Liver (tissue), 9 donors: ENCODE results near the gene PCDHA5. TPM values are rescaled to one million over a fixed set of nuclear protein-coding genes. Genes with fewer than 3 reads are reported as not detected.
"Not testable (repeated sequence)": the region's sequence is repeated elsewhere in the genome, so short reads cannot be mapped to it uniquely, and the experiment has no call there.

Experiments
- DNase-seq: peaks from one replicate; pipeline ENCODE4 v3.0.0-alpha.2; 2017; ENCODE audit warnings: low spot score
- H3K27ac ChIP-seq, 2 donors: one replicate each; pipeline ENCODE4 v1.7.0; 2013; ENCODE audit warnings: inconsistent platforms in 2 of 2, low read length in 2 of 2, control low read depth in 1 of 2, low read depth in 1 of 2, mild to moderate bottlenecking in 1 of 2
- H3K27me3 ChIP-seq, 4 donors: one replicate each; pipeline versions ENCODE4 v1.6.1 to v1.7.0; 2013; ENCODE audit warnings: low read length in 3 of 4, inconsistent platforms in 1 of 4, mild to moderate bottlenecking in 1 of 4, moderate library complexity in 1 of 4; ENCODE audit not compliant: control insufficient read depth in 4 of 4, insufficient read depth in 4 of 4
- H3K36me3 ChIP-seq, 4 donors: one replicate each; pipeline versions ENCODE4 v1.6.1 to v1.7.0; 2013; ENCODE audit warnings: low read length in 3 of 4, mild to moderate bottlenecking in 3 of 4, low read depth in 1 of 4, moderate library complexity in 1 of 4; ENCODE audit not compliant: control insufficient read depth in 4 of 4, insufficient read depth in 3 of 4
- H3K4me1 ChIP-seq, 4 donors: one replicate each; pipeline versions ENCODE4 v1.6.1 to v1.7.0; 2013; ENCODE audit warnings: low read length in 3 of 4, mild to moderate bottlenecking in 3 of 4, moderate library complexity in 1 of 4; ENCODE audit not compliant: control insufficient read depth in 4 of 4, insufficient read depth in 4 of 4
- H3K4me3 ChIP-seq, 3 donors: one replicate each; pipeline versions ENCODE4 v1.6.1 to v1.7.0; 2013; ENCODE audit warnings: low read length in 3 of 3, control low read depth in 1 of 3, low read depth in 1 of 3, mild to moderate bottlenecking in 1 of 3
- H3K9ac ChIP-seq, 2 donors: one replicate each; pipeline ENCODE4 v1.7.0; 2013; ENCODE audit warnings: low read length in 2 of 2, mild to moderate bottlenecking in 2 of 2, moderate library complexity in 2 of 2, control low read depth in 1 of 2, low read depth in 1 of 2
- H3K9me3 ChIP-seq, 4 donors: one replicate each; pipeline versions ENCODE4 v1.6.1 to v1.7.0; 2013; ENCODE audit warnings: low read length in 3 of 4; ENCODE audit not compliant: control insufficient read depth in 4 of 4
- FOXA1 ChIP-seq: IDR thresholded peaks from 2 replicates; pipeline ENCODE4 v1.6.1; 2016; ENCODE audit warnings: antibody characterized with exemption
- FOXA2 ChIP-seq: IDR thresholded peaks from 2 replicates; pipeline ENCODE4 v1.6.1; 2016; ENCODE audit warnings: antibody characterized with exemption
- GABPA ChIP-seq, 2 donors: IDR thresholded peaks in 1 of 2; conservative IDR thresholded peaks in 1 of 2; 2 replicates each; pipeline ENCODE4 v1.6.1; 2016; ENCODE audit warnings: antibody characterized with exemption in 2 of 2, mild to moderate bottlenecking in 1 of 2, moderate library complexity in 1 of 2
- HNF4A ChIP-seq, 2 donors: conservative IDR thresholded peaks; 2 replicates each; pipeline ENCODE4 v1.6.1; 2016; ENCODE audit warnings: antibody characterized with exemption in 2 of 2, mild to moderate bottlenecking in 2 of 2
- HNF4G ChIP-seq: IDR thresholded peaks from 2 replicates; pipeline ENCODE4 v1.6.1; 2016; ENCODE audit warnings: antibody characterized with exemption
- JUND ChIP-seq, 2 donors: IDR thresholded peaks; 2 replicates each; pipeline ENCODE4 v1.6.1; 2016; ENCODE audit warnings: antibody characterized with exemption in 2 of 2
- MAX ChIP-seq: IDR thresholded peaks from 2 replicates; pipeline ENCODE4 v1.6.1; 2016; ENCODE audit warnings: antibody characterized with exemption
- NR2F2 ChIP-seq: IDR thresholded peaks from 2 replicates; pipeline ENCODE4 v1.6.1; 2016; ENCODE audit warnings: antibody characterized with exemption
- RAD21 ChIP-seq, 2 donors: IDR thresholded peaks; 2 replicates each; pipeline ENCODE4 v1.6.1; 2016; ENCODE audit warnings: antibody characterized with exemption in 2 of 2, mild to moderate bottlenecking in 2 of 2
- RXRA ChIP-seq, 2 donors: IDR thresholded peaks; 2 replicates each; pipeline ENCODE4 v1.6.1; 2017 to 2018; ENCODE audit warnings: antibody characterized with exemption in 2 of 2, mild to moderate bottlenecking in 1 of 2
- TAF1 ChIP-seq: conservative IDR thresholded peaks from 2 replicates; pipeline ENCODE4 v1.6.1; 2016; ENCODE audit warnings: antibody characterized with exemption, mild to moderate bottlenecking
- ZBTB33 ChIP-seq: IDR thresholded peaks from 2 replicates; pipeline ENCODE4 v1.6.1; 2016; ENCODE audit warnings: antibody characterized with exemption
- WGBS: extraction: QIAGEN DNeasy Blood & Tissue Kit; methylation state at CpG from one replicate; pipeline ENCODE4 v1.1.7; 2013; 5-methylcytosine and 5-hydroxymethylcytosine counted together
- polyA plus RNA-seq, 2 donors: library from polyadenylated mRNA; stranded (reverse) in 1 of 2; unstranded in 1 of 2; fragments of 200-250 nt in 1 of 2; fragments of >200 nt in 1 of 2; fragmentation: Nextera tagmentation in 1 of 2; extraction: Ambion mirVana in 1 of 2; gene quantifications; one replicate each; pipeline versions ENCODE4 v1.2.1 to v1.2.3, GENCODE V29; 2013 to 2015
- total RNA-seq, 2 donors: library from RNA; depleted of rRNA; stranded (reverse); fragments of >200 nt; gene quantifications; one replicate each; pipeline ENCODE4 v1.2.3, GENCODE V29; 2014
- TF ChIP-seq, protein P1 (sequence below): IDR thresholded peaks from 2 replicates; pipeline ENCODE4 v1.6.1; 2016; ENCODE audit warnings: antibody characterized with exemption, mild to moderate bottlenecking
- TF ChIP-seq, protein P2 (sequence below): fragments of 150-350 bp; IDR thresholded peaks from 2 replicates; pipeline ENCODE4 v1.5.1; 2017; ENCODE audit warnings: improper control_type of control experiment, low read depth, low read length; ENCODE audit not compliant: missing input control
- donor health status: healthy.
- donor health status: healthy.
- donor health status: healthy.
- donor health status: healthy.
- donor health status: healthy.

The PCDHA5 gene
- total and polyA plus RNA-seq, 4 donors = under 0.01 TPM; not detected in 3

DNA sequence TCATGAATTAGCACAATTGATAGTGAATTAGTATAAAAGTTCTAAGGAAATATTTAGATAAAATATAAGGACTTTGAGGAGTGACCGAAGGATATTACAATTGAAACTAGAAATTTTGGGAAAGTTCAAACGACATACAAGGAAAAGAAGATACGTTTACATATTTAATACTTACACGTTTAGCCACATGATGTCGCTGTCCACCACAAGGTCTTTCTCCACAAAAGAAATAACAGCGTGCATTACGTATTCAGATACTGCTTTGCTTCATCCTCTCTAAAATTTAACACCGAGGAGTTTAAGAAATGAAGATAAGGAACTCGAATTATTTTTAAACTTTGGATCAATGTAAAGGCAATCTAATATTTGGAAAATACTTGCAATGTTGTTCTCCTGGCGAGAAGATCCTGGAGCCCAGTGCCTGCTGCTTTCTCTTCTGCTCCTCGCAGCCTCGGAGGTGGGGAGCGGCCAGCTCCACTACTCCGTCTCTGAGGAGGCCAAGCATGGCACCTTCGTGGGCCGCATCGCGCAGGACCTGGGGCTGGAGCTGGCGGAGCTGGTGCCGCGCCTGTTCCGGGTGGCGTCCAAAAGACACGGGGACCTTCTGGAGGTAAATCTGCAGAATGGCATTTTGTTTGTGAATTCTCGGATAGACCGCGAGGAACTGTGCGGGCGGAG lies 20.5 kb upstream of the PCDHA5 start, which contains the start of gene PCDHA3:
TSS of gene PCDHA3 (plus strand) at position 242 of the 678 bp plus-strand sequence.
- no peak for TF ChIP-seq HNF4A (conservative IDR thresholded peaks at IDR 0.05)
- TF ChIP-seq RAD21 (IDR thresholded peaks at IDR 0.05) = peak in 1 of 2 donors; percentile 7
- H3K9ac ChIP-seq = no peak within 1 kb of the TSS
- WGBS = 24% methylated on average over 29 of the region's 29 CpGs
- peaks cover 17 to 41% (median 29%) of the 10 kb centered on the region in 4 donors for H3K9me3 ChIP-seq
- H3K27me3 ChIP-seq = no peaks in the 10 kb centered on the region
- peak within 1 kb of the TSS in 1 of 3 donors; percentile 23 for H3K4me3 ChIP-seq
- no peaks in the 10 kb centered on the region for H3K4me1 ChIP-seq
- H3K27ac ChIP-seq = no peak within 1 kb of the TSS
- H3K36me3 ChIP-seq = peaks cover 0 to 5% (median 0%) of the 10 kb centered on the region in 4 donors
- no peak for DNase-seq

DNA sequence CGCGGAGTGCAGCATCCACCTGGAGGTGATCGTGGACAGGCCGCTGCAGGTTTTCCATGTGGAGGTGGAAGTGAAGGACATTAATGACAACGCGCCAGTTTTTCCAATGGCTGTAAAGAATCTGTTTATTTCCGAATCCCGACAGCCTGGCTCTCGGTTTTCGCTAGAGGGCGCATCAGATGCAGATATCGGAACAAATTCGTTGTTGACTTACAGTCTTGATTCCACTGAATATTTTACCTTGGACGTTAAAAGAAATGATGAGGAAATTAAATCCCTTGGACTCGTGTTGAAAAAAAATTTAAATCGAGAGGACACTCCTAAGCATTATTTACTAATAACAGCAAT lies 19.9 kb upstream of the PCDHA5 start:
- Histone ChIP-seq H3K4me3 (no peak overlapping the region), H3K36me3 (peaks cover 0 to 5% (median 0%) of the 10 kb centered on the region in 4 donors), H3K9ac (no peak overlapping the region), H3K4me1 (no peaks in the 10 kb centered on the region), H3K27me3 (no peaks in the 10 kb centered on the region), H3K27ac (no peak overlapping the region), H3K9me3 (peaks cover 16 to 42% (median 28%) of the 10 kb centered on the region in 4 donors)
- TF ChIP-seq TAF1 (no peak), HNF4A (conservative IDR thresholded peaks at IDR 0.05) (no peak), GABPA (IDR thresholded peaks at IDR 0.05 in 1 of 2, conservative IDR thresholded peaks at IDR 0.05 in 1 of 2) (no peak), RXRA (IDR thresholded peaks at IDR 0.05) (no peak)
- no peak for DNase-seq
- 16% methylated on average over 16 of the region's 16 CpGs for WGBS

DNA sequence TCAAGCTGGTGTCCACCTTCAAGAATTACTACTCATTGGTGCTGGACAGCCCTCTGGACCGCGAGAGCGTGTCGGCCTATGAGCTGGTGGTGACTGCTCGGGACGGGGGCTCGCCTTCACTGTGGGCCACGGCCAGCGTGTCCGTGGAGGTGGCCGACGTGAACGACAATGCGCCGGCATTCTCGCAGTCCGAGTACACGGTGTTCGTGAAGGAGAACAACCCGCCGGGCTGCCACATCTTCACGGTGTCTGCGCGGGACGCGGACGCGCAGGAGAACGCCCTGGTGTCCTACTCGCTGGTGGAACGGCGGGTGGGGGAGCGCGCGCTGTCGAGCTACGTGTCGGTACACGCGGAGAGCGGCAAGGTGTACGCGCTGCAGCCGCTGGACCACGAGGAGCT lies 19.0 kb upstream of the PCDHA5 start:
- not testable (repeated sequence) for H3K27me3 ChIP-seq, H3K27ac ChIP-seq
- WGBS = 43% methylated on average over 45 of the region's 45 CpGs

GRCh38 chr5:140802781-140803271 lies 18.6 kb upstream of the PCDHA5 start:
- Histone ChIP-seq H3K9ac (no peak overlapping the region), H3K4me1 (no peaks in the 10 kb centered on the region), H3K27me3 (peaks cover 0 to 2% (median 0%) of the 10 kb centered on the region in 4 donors), H3K36me3 (peaks cover 0 to 5% (median 0%) of the 10 kb centered on the region in 4 donors), H3K9me3 (peaks cover 18 to 43% (median 32%) of the 10 kb centered on the region in 4 donors), H3K4me3 (no peak overlapping the region), H3K27ac (no peak overlapping the region)
- 39% methylated on average over 53 of the region's 53 CpGs for WGBS
- TF ChIP-seq, protein P1, sequence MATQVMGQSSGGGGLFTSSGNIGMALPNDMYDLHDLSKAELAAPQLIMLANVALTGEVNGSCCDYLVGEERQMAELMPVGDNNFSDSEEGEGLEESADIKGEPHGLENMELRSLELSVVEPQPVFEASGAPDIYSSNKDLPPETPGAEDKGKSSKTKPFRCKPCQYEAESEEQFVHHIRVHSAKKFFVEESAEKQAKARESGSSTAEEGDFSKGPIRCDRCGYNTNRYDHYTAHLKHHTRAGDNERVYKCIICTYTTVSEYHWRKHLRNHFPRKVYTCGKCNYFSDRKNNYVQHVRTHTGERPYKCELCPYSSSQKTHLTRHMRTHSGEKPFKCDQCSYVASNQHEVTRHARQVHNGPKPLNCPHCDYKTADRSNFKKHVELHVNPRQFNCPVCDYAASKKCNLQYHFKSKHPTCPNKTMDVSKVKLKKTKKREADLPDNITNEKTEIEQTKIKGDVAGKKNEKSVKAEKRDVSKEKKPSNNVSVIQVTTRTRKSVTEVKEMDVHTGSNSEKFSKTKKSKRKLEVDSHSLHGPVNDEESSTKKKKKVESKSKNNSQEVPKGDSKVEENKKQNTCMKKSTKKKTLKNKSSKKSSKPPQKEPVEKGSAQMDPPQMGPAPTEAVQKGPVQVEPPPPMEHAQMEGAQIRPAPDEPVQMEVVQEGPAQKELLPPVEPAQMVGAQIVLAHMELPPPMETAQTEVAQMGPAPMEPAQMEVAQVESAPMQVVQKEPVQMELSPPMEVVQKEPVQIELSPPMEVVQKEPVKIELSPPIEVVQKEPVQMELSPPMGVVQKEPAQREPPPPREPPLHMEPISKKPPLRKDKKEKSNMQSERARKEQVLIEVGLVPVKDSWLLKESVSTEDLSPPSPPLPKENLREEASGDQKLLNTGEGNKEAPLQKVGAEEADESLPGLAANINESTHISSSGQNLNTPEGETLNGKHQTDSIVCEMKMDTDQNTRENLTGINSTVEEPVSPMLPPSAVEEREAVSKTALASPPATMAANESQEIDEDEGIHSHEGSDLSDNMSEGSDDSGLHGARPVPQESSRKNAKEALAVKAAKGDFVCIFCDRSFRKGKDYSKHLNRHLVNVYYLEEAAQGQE = no peak
- TF ChIP-seq RAD21 (IDR thresholded peaks at IDR 0.05) (no peak), HNF4A (conservative IDR thresholded peaks at IDR 0.05) (no peak), FOXA2 (no peak), FOXA1 (no peak), GABPA (IDR thresholded peaks at IDR 0.05 in 1 of 2, conservative IDR thresholded peaks at IDR 0.05 in 1 of 2) (no peak), ZBTB33 (no peak), HNF4G (no peak), MAX (no peak), NR2F2 (no peak), JUND (IDR thresholded peaks at IDR 0.05) (no peak), RXRA (IDR thresholded peaks at IDR 0.05) (no peak), TAF1 (no peak)
- TF ChIP-seq, protein P2, sequence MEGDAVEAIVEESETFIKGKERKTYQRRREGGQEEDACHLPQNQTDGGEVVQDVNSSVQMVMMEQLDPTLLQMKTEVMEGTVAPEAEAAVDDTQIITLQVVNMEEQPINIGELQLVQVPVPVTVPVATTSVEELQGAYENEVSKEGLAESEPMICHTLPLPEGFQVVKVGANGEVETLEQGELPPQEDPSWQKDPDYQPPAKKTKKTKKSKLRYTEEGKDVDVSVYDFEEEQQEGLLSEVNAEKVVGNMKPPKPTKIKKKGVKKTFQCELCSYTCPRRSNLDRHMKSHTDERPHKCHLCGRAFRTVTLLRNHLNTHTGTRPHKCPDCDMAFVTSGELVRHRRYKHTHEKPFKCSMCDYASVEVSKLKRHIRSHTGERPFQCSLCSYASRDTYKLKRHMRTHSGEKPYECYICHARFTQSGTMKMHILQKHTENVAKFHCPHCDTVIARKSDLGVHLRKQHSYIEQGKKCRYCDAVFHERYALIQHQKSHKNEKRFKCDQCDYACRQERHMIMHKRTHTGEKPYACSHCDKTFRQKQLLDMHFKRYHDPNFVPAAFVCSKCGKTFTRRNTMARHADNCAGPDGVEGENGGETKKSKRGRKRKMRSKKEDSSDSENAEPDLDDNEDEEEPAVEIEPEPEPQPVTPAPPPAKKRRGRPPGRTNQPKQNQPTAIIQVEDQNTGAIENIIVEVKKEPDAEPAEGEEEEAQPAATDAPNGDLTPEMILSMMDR = no peak
- DNase-seq = no peak

More for the DNA sequence above, 19.0 kb upstream of the PCDHA5 start:
- not testable (repeated sequence) for DNase-seq, H3K9ac ChIP-seq, H3K4me1 ChIP-seq, H3K36me3 ChIP-seq
- Histone ChIP-seq H3K4me3 (peak overlapping the region in 2 of 3 donors; percentile 2 to 23), H3K9me3 (peaks cover 13 to 40% (median 29%) of the 10 kb centered on the region in 4 donors)
